ENCODE data around the gene WTAP. TPM values are rescaled to one million over a fixed set of nuclear protein-coding genes. Genes with fewer than 3 reads are reported as not detected.

Gene WTAP
- 267 TPM for total RNA-seq

- H3K4me1 ChIP-seq (ENCODE audit: insufficient read depth, low read length): peaks cover 49% of the 10 kb centered on the region
- peak within 1 kb of the TSS; percentile 89 for H3K4me3 ChIP-seq (ENCODE audit: low read length)
- H3K27me3 ChIP-seq (ENCODE audit: insufficient read depth, low read length): no peaks in the 10 kb centered on the region
- H3K9me3 ChIP-seq (ENCODE audit: low read depth, low read length): no peaks in the 10 kb centered on the region
Observed at GRCh38 chr6:159726918-159727716, at the start of gene WTAP. Gene WTAP (plus strand): TSS chr6:159727506. CDS start chr6:159736266, 8,760 bp downstream.

GRCh38 chr6:159677506-159678165, 49.7 kb upstream of the WTAP start:
- H3K4me3 ChIP-seq (ENCODE audit: low read length): no peak overlapping the region
- no peaks in the 10 kb centered on the region for H3K9me3 ChIP-seq (ENCODE audit: low read depth, low read length)
- H3K27me3 ChIP-seq (ENCODE audit: insufficient read depth, low read length): no peaks in the 10 kb centered on the region
- H3K4me1 ChIP-seq (ENCODE audit: insufficient read depth, low read length): peaks cover 21% of the 10 kb centered on the region

GRCh38 chr6:159678574-159678973, 48.7 kb upstream of the WTAP start:
- no peaks in the 10 kb centered on the region for H3K9me3 ChIP-seq (ENCODE audit: low read depth, low read length)
- H3K27me3 ChIP-seq (ENCODE audit: insufficient read depth, low read length): no peaks in the 10 kb centered on the region
- H3K4me1 ChIP-seq (ENCODE audit: insufficient read depth, low read length): peaks cover 27% of the 10 kb centered on the region
- H3K4me3 ChIP-seq (ENCODE audit: low read length): no peak overlapping the region

GRCh38 chr6:159679091-159680077, 47.9 kb upstream of the WTAP start:
- H3K9me3 ChIP-seq (ENCODE audit: low read depth, low read length): no peaks in the 10 kb centered on the region

GRCh38 chr6:159680104-159680503, 47.2 kb upstream of the WTAP start:
- Histone ChIP-seq H3K4me1 (ENCODE audit: insufficient read depth, low read length) (peaks cover 34% of the 10 kb centered on the region), H3K4me3 (ENCODE audit: low read length) (no peak overlapping the region), H3K27me3 (ENCODE audit: insufficient read depth, low read length) (no peaks in the 10 kb centered on the region), H3K9me3 (ENCODE audit: low read depth, low read length) (no peaks in the 10 kb centered on the region)

More at GRCh38 chr6:159679091-159680077, 47.9 kb upstream of the WTAP start:
- Histone ChIP-seq H3K4me1 (ENCODE audit: insufficient read depth, low read length) (peaks cover 34% of the 10 kb centered on the region), H3K4me3 (ENCODE audit: low read length) (no peak overlapping the region), H3K27me3 (ENCODE audit: insufficient read depth, low read length) (no peaks in the 10 kb centered on the region)

GRCh38 chr6:159681191-159681880, 46.0 kb upstream of the WTAP start:
- H3K27me3 ChIP-seq (ENCODE audit: insufficient read depth, low read length): no peaks in the 10 kb centered on the region
- H3K4me3 ChIP-seq (ENCODE audit: low read length): no peak overlapping the region
- H3K9me3 ChIP-seq (ENCODE audit: low read depth, low read length): no peaks in the 10 kb centered on the region
- peaks cover 34% of the 10 kb centered on the region for H3K4me1 ChIP-seq (ENCODE audit: insufficient read depth, low read length)

- no peak overlapping the region for H3K4me3 ChIP-seq (ENCODE audit: low read length)
- no peaks in the 10 kb centered on the region for H3K9me3 ChIP-seq (ENCODE audit: low read depth, low read length)
- H3K4me1 ChIP-seq (ENCODE audit: insufficient read depth, low read length): peaks cover 41% of the 10 kb centered on the region
- H3K27me3 ChIP-seq (ENCODE audit: insufficient read depth, low read length): no peaks in the 10 kb centered on the region
Observed at GRCh38 chr6:159682295-159682694, 45.0 kb upstream of the WTAP start.

GRCh38 chr6:159682810-159683209, 44.5 kb upstream of the WTAP start:
- H3K4me3 ChIP-seq (ENCODE audit: low read length): no peak overlapping the region
- H3K9me3 ChIP-seq (ENCODE audit: low read depth, low read length): no peaks in the 10 kb centered on the region
- no peaks in the 10 kb centered on the region for H3K27me3 ChIP-seq (ENCODE audit: insufficient read depth, low read length)
- peaks cover 42% of the 10 kb centered on the region for H3K4me1 ChIP-seq (ENCODE audit: insufficient read depth, low read length)

- no peaks in the 10 kb centered on the region for H3K27me3 ChIP-seq (ENCODE audit: insufficient read depth, low read length)
- no peak overlapping the region for H3K4me3 ChIP-seq (ENCODE audit: low read length)
- H3K4me1 ChIP-seq (ENCODE audit: insufficient read depth, low read length): peaks cover 50% of the 10 kb centered on the region
- H3K9me3 ChIP-seq (ENCODE audit: low read depth, low read length): no peaks in the 10 kb centered on the region
Observed at GRCh38 chr6:159684013-159684304, 43.3 kb upstream of the WTAP start.

GRCh38 chr6:159686040-159686439, 41.3 kb upstream of the WTAP start:
- Histone ChIP-seq H3K4me3 (ENCODE audit: low read length) (no peak overlapping the region), H3K9me3 (ENCODE audit: low read depth, low read length) (no peaks in the 10 kb centered on the region), H3K27me3 (ENCODE audit: insufficient read depth, low read length) (no peaks in the 10 kb centered on the region), H3K4me1 (ENCODE audit: insufficient read depth, low read length) (peaks cover 48% of the 10 kb centered on the region)

GRCh38 chr6:159686703-159687102, 40.6 kb upstream of the WTAP start:
- H3K4me1 ChIP-seq (ENCODE audit: insufficient read depth, low read length): peaks cover 45% of the 10 kb centered on the region
- H3K4me3 ChIP-seq (ENCODE audit: low read length): no peak overlapping the region
- H3K9me3 ChIP-seq (ENCODE audit: low read depth, low read length): no peaks in the 10 kb centered on the region
- H3K27me3 ChIP-seq (ENCODE audit: insufficient read depth, low read length): no peaks in the 10 kb centered on the region

- peaks cover 51% of the 10 kb centered on the region for H3K4me1 ChIP-seq (ENCODE audit: insufficient read depth, low read length)
- no peaks in the 10 kb centered on the region for H3K27me3 ChIP-seq (ENCODE audit: insufficient read depth, low read length)
- no peak overlapping the region for H3K4me3 ChIP-seq (ENCODE audit: low read length)
- no peaks in the 10 kb centered on the region for H3K9me3 ChIP-seq (ENCODE audit: low read depth, low read length)
Observed at GRCh38 chr6:159687341-159687740, 40.0 kb upstream of the WTAP start.

GRCh38 chr6:159688266-159688905, 38.9 kb upstream of the WTAP start:
- Histone ChIP-seq H3K4me3 (ENCODE audit: low read length) (no peak overlapping the region), H3K27me3 (ENCODE audit: insufficient read depth, low read length) (no peaks in the 10 kb centered on the region), H3K4me1 (ENCODE audit: insufficient read depth, low read length) (peaks cover 45% of the 10 kb centered on the region), H3K9me3 (ENCODE audit: low read depth, low read length) (no peaks in the 10 kb centered on the region)

- H3K9me3 ChIP-seq (ENCODE audit: low read depth, low read length): no peaks in the 10 kb centered on the region
- H3K4me1 ChIP-seq (ENCODE audit: insufficient read depth, low read length): peaks cover 45% of the 10 kb centered on the region
Observed at GRCh38 chr6:159689001-159689400, 38.3 kb upstream of the WTAP start.

More at GRCh38 chr6:159689001-159689400, 38.3 kb upstream of the WTAP start:
- H3K4me3 ChIP-seq (ENCODE audit: low read length): no peak overlapping the region
- H3K27me3 ChIP-seq (ENCODE audit: insufficient read depth, low read length): no peaks in the 10 kb centered on the region

Data from mononuclear cell (primary cell).